IMR-90 (cell line): ENCODE results near the gene RUNX3.

Experiments
- CHD1 ChIP-seq: IDR thresholded peaks from 2 replicates; pipeline ENCODE4 v1.6.1; 2012; ENCODE audit warnings: low read depth, low read length, improper control_type of control experiment
- CTCF ChIP-seq: conservative IDR thresholded peaks from 2 replicates; pipeline ENCODE4 v1.5.1; 2012; ENCODE audit warnings: mild to moderate bottlenecking, low read depth, low read length, improper control_type of control experiment
- FOS ChIP-seq: fragments of 150-350 bp; IDR thresholded peaks from 2 replicates; pipeline ENCODE4 v1.6.1; 2016; ENCODE audit warnings: low read depth, low read length
- NFE2L2 ChIP-seq: fragments of 150-350 bp; IDR thresholded peaks from 2 replicates; pipeline ENCODE4 v1.6.1; 2016; ENCODE audit warnings: low read depth, mild to moderate bottlenecking, low read length
- POLR2A ChIP-seq: IDR thresholded peaks from 2 replicates; pipeline ENCODE4 v1.6.1; 2012; ENCODE audit warnings: mild to moderate bottlenecking, low read depth, low read length
- RFX5 ChIP-seq: IDR thresholded peaks from 2 replicates; pipeline ENCODE4 v1.8.0; 2012; ENCODE audit warnings: low read depth, mild to moderate bottlenecking, low read length, moderate library complexity
- USF2 ChIP-seq: fragments of 150-350 bp; IDR thresholded peaks from 2 replicates; pipeline ENCODE4 v1.6.1; 2017; ENCODE audit warnings: mild to moderate bottlenecking, antibody characterized with exemption, low read length, low read depth

- TF ChIP-seq CTCF, result no peak
- no peak for TF ChIP-seq NFE2L2
- no peak for TF ChIP-seq USF2
- TF ChIP-seq RFX5, result no peak
- TF ChIP-seq POLR2A, result no peak
- TF ChIP-seq FOS, result no peak
- no peak for TF ChIP-seq CHD1
These were observed 73.1 kb downstream of the RUNX3 start for GRCh38 chr1:24856787-24857506.
